Thyroid gland (tissue), 4 donors: ENCODE results near the gene KCNIP1.

Source experiments
- POLR2A ChIP-seq, 2 donors: fragments of 450-650 bp; IDR thresholded peaks; one replicate each; pipeline ENCODE4 v1.6.1; 2017; ENCODE audit warnings: antibody characterized with exemption in 2 of 2, mild to moderate bottlenecking in 2 of 2, moderate library complexity in 1 of 2
- TF ChIP-seq, protein P1 (sequence below), 6 experiments: fragments of 200-600 bp in 3 of 6; fragments of 450-650 bp in 3 of 6; sonication (generic) in 3 of 6; IDR thresholded peaks; one replicate each; pipeline ENCODE4 v1.5.1; 2016 to 2019; ENCODE audit warnings: antibody characterized with exemption in 6 of 6, mild to moderate bottlenecking in 2 of 6, inconsistent platforms in 1 of 6, moderate library complexity in 1 of 6

DNA sequence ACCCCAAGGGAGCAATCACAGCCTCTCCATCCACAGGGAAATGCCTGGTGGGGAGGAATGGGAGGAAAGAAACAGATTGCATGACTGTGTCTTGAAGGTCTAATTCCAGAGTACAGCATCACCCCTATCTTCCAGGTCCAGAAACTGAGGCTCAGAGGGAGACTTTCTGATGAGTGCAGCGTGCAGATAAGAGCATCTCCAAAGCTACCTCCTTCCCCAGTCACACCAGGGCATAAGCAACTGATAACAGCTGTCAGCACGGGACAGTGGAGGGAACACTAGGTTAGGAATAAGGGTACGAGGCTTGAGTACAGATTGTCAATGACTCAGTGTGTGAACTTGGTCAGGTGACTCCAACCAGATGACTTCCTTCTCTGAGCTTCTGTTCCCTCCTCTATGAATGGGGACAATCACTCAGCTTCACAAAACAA is 126.9 kb downstream of the KCNIP1 start:
- TF ChIP-seq, protein P1, sequence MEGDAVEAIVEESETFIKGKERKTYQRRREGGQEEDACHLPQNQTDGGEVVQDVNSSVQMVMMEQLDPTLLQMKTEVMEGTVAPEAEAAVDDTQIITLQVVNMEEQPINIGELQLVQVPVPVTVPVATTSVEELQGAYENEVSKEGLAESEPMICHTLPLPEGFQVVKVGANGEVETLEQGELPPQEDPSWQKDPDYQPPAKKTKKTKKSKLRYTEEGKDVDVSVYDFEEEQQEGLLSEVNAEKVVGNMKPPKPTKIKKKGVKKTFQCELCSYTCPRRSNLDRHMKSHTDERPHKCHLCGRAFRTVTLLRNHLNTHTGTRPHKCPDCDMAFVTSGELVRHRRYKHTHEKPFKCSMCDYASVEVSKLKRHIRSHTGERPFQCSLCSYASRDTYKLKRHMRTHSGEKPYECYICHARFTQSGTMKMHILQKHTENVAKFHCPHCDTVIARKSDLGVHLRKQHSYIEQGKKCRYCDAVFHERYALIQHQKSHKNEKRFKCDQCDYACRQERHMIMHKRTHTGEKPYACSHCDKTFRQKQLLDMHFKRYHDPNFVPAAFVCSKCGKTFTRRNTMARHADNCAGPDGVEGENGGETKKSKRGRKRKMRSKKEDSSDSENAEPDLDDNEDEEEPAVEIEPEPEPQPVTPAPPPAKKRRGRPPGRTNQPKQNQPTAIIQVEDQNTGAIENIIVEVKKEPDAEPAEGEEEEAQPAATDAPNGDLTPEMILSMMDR (IDR thresholded peaks at IDR 0.05) = no peak
- no peak for TF ChIP-seq POLR2A (IDR thresholded peaks at IDR 0.05)
